Measurements from ENCODE around the gene KCNJ15. TPM values are rescaled to one million over a fixed set of nuclear protein-coding genes. Genes with fewer than 3 reads are reported as not detected.
A peak's percentile ranks its signal among the peaks of the same experiment; 100 is the strongest.

KCNJ15 gene
- total and polyA plus RNA-seq, 2 experiments from 2014 or later, result not detected

GRCh38 chr21:38355992-38356781 lies 99.4 kb downstream of the KCNJ15 start:
- peaks cover 20% of the 10 kb centered on the region for H3K27me3 Mint-ChIP-seq (ENCODE audit: insufficient read depth, low read depth, poor library complexity)
- Histone ChIP-seq H3K4me1 (ENCODE audit: insufficient read depth) (peaks cover 10% of the 10 kb centered on the region; the same call in 1 of the 2 replicates), H4K20me1 (replicated peaks; ENCODE audit: insufficient read depth) (no peaks in the 10 kb centered on the region), H2AFZ (peak overlapping the region; percentile 96), H3F3A (replicated peaks; ENCODE audit: low read depth) (no peaks in the 10 kb centered on the region), H3K9me2 (ENCODE audit: insufficient read depth) (no peaks in the 10 kb centered on the region), H3K27me3 (ENCODE audit: insufficient read depth) (no peaks in the 10 kb centered on the region), H3K36me3 (ENCODE audit: insufficient read depth) (no peaks in the 10 kb centered on the region), H3K4me2 (no peak overlapping the region), H3K27ac (ENCODE audit: low read depth) (no peak overlapping the region), H3K4me3 (no peak overlapping the region), H3K79me2 (replicated peaks; ENCODE audit: insufficient read depth) (no peaks in the 10 kb centered on the region)
- no peak overlapping the region for H3K4me3 Mint-ChIP-seq
- peaks cover 22% of the 10 kb centered on the region for H3K4me1 Mint-ChIP-seq
- no peaks in the 10 kb centered on the region; the same call in 2 of the 3 replicates for H3K36me3 Mint-ChIP-seq (ENCODE audit: low read depth)
- no peak for TF ChIP-seq ZNF114 (CRISPR knock-in tag; IDR thresholded peaks at IDR 0.05)
- peak; percentile 85 to 94 for TF ChIP-seq CTCF (conservative IDR thresholded peaks at IDR 0.05; ENCODE audit: low read depth in 2 of 2)
- no peak for TF ChIP-seq NANOG (IDR thresholded peaks at IDR 0.05; ENCODE audit: borderline replicate concordance)
- DNase-seq (ENCODE audit: low spot score) (peak; percentile 88), ATAC-seq (peak; percentile 89)
- no peak overlapping the region for H3K27ac Mint-ChIP-seq
- H3K9me3 Mint-ChIP-seq, result peaks cover 14% of the 10 kb centered on the region; the same call in 1 of the 3 replicates

Other genes starting within 250 kb of the KCNJ15 start
- 0.14 and 1.0 TPM in 2 replicates for gene ERG, start 241.5 kb downstream of the KCNJ15 start, total RNA-seq (2014; rRNA removed; shearing (Covaris generic))
- gene ERG, start 241.5 kb downstream of the KCNJ15 start, polyA plus RNA-seq (2016; fragmentation: Nextera tagmentation; extraction: Ambion mirVana), result 0.44 and 0.47 TPM in 2 replicates

Measured in GM23338 (cell line).